ENCODE data around the gene FGFR1OP2.
A peak's percentile ranks its signal among the peaks of the same experiment; 100 is the strongest.
"Not testable (repeated sequence)": the region's sequence is repeated elsewhere in the genome, so short reads cannot be mapped to it uniquely, and the experiment has no call there.

FGFR1OP2 gene

GRCh38 chr12:26937863-26938700 is at the start of gene FGFR1OP2, which contains the start of gene INTS13:
Gene FGFR1OP2 (plus strand): TSS chr12:26938470. CDS start chr12:26954159, 15,689 bp downstream.
Gene INTS13 (minus strand): TSS chr12:26937981. CDS start chr12:26936803, 1,178 bp downstream.
- peak; percentile 83 to 96 for DNase-seq

DNA sequence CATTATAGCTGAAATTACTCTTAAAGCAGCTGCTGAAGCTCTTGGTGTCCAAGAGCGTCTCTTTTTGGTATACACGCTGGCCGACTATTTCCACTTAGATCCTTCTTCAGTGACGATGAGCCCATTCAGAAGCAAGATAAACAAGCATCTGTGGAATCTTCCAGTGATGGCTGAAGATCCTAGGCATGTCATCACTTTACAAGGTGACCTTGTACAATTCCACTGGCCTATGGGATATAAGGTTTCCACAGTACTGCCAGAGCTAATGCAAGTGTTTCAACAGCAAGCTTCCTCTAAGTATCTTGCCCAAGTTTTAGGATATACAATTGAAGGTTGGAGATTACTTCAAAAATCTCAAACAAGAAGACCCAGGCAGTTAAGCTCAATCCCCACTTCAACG is 47.5 kb upstream of the FGFR1OP2 start:
- DNase-seq, result no peak

- DNase-seq, result no peak
Measured at GRCh38 chr12:26891704-26892103, 46.6 kb upstream of the FGFR1OP2 start.

GRCh38 chr12:26895672-26896071 is 42.6 kb upstream of the FGFR1OP2 start:
- no peak for DNase-seq

DNA sequence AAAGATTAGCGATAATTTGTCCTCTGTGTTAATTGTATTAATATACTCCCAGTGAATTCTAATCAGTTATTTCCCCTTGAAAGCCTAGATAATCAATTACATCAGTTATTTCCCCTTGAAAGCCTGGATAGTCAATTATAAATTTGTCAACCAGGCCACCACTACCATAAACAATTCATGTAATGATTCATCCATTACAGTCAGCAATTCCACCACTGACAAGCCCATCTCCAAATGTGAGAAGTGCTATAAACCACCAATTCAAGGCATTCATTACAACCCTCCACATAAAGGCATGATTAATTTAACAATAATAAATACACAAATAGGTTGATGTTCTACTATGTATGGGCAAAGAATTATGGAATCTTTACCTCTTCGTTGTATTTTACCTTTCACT is 41.4 kb upstream of the FGFR1OP2 start:
- DNase-seq, result no peak

DNA sequence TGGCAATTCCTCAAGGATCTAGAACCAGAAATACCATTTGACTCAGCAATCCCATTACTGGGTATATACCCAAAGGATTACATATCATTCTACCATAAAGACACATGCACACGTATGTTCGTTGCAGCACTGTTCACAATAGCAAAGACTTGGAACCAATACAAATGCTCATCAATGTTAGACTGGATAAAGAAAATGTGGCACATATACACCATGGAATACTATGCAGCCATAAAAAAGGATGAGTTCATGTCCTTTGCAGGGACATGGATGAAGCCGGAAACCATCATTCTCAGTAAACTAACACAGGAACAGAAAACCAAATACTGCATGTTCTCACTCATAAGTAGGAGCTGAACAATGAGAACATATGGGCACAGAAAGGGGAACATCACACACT is 34.9 kb upstream of the FGFR1OP2 start:
- DNase-seq, result not testable (repeated sequence)

DNA sequence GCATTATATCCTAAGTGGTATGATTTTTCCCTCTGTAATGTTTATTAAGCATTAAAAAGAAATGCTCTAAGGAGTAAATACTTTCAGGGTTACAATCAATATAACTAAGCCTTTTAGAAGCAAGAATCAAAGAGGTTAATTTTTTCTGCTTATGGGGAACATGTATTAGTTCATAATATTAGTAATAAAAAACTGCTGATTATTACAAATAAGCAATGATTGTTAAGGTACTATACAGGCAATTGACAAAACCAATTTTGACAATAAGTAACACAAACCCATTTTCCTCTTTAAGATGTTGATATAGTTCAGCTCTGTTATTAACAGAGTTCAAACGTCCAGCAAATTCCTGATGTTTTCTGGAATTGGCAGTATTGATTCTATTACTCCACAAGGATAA is 32.2 kb upstream of the FGFR1OP2 start:
- DNase-seq, result no peak

- DNase-seq, result no peak
Measured at GRCh38 chr12:26906704-26907103, 31.6 kb upstream of the FGFR1OP2 start.

- no peak for DNase-seq
Measured at GRCh38 chr12:26918321-26919215, 19.7 kb upstream of the FGFR1OP2 start.

- no peak for DNase-seq
Measured at GRCh38 chr12:26919216-26919555, 19.1 kb upstream of the FGFR1OP2 start.

DNA sequence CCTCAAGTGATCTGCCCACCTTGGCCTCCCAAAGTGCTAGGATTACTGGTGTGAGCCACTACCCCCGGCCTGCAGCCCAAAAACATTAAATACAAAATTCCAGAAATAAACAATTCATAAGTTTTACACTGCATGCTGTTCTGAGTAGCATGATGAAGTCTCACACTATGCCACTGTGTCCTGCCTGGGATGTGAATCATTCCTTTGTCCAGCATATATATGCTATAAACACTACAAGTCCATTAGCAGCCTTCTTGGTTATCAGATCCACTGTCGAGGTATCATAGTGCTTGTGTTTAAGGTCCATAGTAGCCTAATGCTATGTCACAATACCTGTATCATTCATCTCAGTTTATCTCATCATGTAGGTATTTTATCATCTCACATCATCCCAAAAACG is 16.4 kb upstream of the FGFR1OP2 start:
- DNase-seq, result no peak

- DNase-seq, result no peak
Measured at GRCh38 chr12:26928661-26929060, 9.6 kb upstream of the FGFR1OP2 start.

DNA sequence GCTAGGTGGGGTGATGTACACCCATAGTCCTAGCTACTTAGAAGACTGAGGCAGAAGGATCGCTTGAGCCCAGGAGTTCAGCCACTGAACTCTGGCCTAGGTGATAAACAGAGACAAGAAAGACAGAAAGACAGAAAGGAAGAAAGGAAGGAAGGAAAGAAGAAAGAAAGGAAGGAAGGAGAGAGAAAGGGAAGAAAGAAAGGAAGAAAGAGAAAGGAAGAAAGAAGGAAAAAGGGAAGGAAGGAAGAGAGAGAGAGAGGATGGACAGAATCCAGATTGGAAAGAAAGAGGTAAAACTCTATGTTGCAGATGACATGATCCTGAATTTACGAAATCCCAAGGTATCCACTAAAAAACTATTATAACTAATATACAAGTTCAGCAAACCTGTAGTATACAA is 8.7 kb upstream of the FGFR1OP2 start:
- no peak for DNase-seq

DNA sequence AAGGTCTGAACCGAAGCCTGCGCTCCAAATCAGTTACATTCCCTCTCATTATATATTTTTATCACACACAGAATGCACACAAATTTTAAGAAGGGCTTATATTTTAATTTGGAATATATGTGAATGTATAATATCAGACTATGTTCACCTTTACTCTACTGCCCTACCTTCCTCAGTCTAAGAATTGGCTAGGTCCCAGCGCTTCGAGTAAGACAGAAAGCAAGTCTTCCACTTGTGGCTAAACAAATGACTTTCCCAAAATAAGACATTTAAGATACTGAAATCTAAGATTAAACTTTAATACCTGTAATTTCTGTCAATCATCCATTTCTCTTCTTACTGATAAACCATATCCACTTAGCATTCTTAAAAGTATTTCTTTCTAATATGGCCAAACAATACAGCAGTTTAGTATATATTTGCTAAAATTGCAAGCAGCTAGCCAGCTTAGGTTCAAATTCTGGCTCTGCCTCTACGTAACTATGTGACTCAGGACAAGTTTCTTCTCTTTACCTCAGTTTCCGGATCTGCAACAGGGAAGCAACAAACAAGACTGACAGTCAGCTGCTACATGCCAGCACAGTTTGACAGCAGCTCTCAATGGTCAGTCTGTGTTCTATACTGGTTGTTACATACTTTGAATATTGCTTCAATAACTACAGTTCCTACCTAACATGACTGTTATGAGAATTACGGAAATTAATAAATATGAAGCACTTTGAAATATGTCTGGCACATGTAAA is 2.5 kb upstream of the FGFR1OP2 start:
- DNase-seq, result no peak

GRCh38 chr12:26936559-26937442 is 1.5 kb upstream of the FGFR1OP2 start:
- no peak for DNase-seq

GRCh38 chr12:26937443-26937862 is 817 bp upstream of the FGFR1OP2 start:
- no peak for DNase-seq

GRCh38 chr12:26938701-26939062 is 412 bp downstream of the FGFR1OP2 start:
- DNase-seq, result no peak

GRCh38 chr12:26939192-26939832 is 1.0 kb downstream of the FGFR1OP2 start:
- no peak for DNase-seq

GRCh38 chr12:26939953-26940352 is 1.7 kb downstream of the FGFR1OP2 start:
- DNase-seq, result no peak

DNA sequence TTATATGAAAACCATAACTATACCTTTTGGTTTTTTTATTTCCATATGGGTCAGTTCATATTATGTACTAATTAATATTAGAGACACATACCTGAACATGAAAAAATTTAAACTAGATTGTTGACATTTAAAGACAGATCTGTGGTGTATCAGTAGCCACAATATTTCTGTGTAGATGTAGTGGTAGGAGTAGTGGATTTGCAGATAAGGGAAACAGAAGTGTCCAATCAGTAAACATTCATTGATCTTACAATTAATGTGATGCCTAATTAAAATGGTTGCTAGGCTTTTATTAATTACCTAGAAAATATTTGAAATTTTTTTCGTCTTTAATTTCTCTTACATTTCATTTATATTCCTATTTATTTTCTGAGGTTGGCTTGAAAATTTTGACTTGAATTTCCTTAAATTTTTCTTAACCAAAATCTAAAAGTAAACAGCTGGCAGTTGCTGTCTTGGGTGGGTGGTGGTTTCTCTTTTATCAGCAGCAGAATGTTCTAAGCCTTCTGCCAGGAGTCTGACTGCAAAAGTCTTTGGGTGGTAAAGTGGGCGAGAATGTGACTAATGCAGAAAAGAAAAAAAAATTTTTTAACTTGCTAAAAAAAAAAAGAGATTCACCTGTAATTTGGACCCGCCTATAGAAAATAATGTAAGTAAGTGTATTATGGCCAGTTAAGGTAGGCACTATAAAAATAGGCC is 2.4 kb downstream of the FGFR1OP2 start:
- no peak for DNase-seq

DNA sequence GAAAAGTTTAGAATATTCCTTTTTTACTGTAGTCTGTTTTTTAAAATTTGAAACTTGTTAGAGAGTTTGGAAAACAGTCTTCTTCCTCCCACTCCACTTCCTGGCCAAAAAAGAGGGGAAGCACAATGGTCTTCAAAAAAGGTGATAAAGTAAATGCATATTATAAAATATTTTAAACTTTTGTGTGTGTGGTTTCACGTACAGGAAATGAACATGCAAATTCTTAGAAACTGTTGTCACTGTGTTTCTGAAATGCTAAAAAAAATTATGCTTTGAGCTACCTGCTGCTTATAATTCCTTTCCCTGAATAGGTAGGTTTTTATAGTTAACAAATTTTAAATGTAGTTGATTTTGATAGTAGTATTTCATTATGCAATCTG is 2.9 kb downstream of the FGFR1OP2 start:
- no peak for DNase-seq
